Measurements from ENCODE around the gene HPDL. TPM values are rescaled to one million over a fixed set of nuclear protein-coding genes. Genes with fewer than 3 reads are reported as not detected.

HPDL gene
- total and polyA plus RNA-seq, 10 of the 15 experiments (the other 5 are each of a cell fraction or from before 2014, with no cell fraction given): 1.3 to 75.5 (median 31.8) TPM

DNA sequence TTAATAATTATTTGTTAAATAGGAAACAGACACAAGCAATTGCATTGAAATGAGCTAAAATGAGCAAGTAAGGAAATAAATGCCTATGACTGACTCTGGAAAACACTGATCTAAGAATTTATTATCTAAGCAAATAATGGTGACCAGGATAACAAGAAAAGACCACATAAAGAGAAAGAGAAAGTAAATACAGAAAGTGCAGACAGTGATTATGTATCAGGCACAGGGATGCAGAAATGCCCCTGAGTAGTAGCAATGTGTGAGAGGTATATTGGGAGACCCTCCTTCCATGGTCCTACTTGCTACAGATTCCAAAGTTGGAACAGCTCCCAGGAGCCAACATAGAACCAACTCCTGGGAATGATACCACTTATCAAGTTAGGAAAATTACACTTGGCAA, 46.9 kb downstream of the HPDL start:
- intact Hi-C loops (cut with micrococcal nuclease; ENCODE audit: unreplicated experiment): no loop called here
- Histone ChIP-seq H3K9ac (ENCODE audit: control insufficient read depth, insufficient read depth, low read length) (no peak overlapping the region), H3K9me3 (replicated peaks; ENCODE audit: control insufficient read depth, insufficient read depth, low read length) (no peaks in the 10 kb centered on the region; the same call in 2 of the 3 replicates), H2AFZ (ENCODE audit: control insufficient read depth, low read depth, low read length) (no peak overlapping the region; the same call in 1 of the 2 replicates), H3K4me1 (ENCODE audit: control insufficient read depth, insufficient read depth, low read length) (peaks cover 49% of the 10 kb centered on the region), H3K4me2 (ENCODE audit: control insufficient read depth, insufficient read depth) (peak overlapping the region; percentile 26), H3K27me3 (replicated peaks in 1 of 2; ENCODE audit: control insufficient read depth in 2 of 2, insufficient read depth in 2 of 2, low read length in 1 of 2) (no peaks in the 10 kb centered on the region), H3K4me3 (no peak overlapping the region), H3K27ac (ENCODE audit: control insufficient read depth, insufficient read depth) (peak overlapping the region; percentile 31; the same call in 1 of the 2 replicates), H3K79me2 (ENCODE audit: control insufficient read depth, insufficient read depth, low read length) (no peaks in the 10 kb centered on the region), H4K20me1 (ENCODE audit: control insufficient read depth, insufficient read depth) (no peaks in the 10 kb centered on the region), H3K36me3 (ENCODE audit: control insufficient read depth in 2 of 2, insufficient read depth in 2 of 2, low read length in 1 of 2) (no peaks in the 10 kb centered on the region)
- FAIRE-seq (no peak), DNase-seq (ENCODE audit: low read depth, low spot score) (no peak), ATAC-seq (peak; percentile 69)
- ChIA-PET RAD21 (ENCODE audit: unreplicated experiment) (interaction anchor here (0.5 to 6.2 kb wide), 6 partner anchors 9 to 117 kb away, joined by 3 to 38 read pairs (median 4); partner anchors contain the start of gene TESK2), CTCF (interaction anchor here (0.6 to 4.8 kb wide), 7 partner anchors 9 to 197 kb away, joined by 3 to 21 read pairs (median 7); no protein-coding TSS in a partner anchor), POLR2A (interaction anchor here (0.8 to 1.1 kb wide), 2 partner anchors 9 to 18 kb away, joined by 3 to 4 read pairs; no protein-coding TSS in a partner anchor), SMC1A (ENCODE audit: uncharacterized antibody, unreplicated experiment) (interaction anchor here (0.7 to 2.1 kb wide), 8 partner anchors 8 to 163 kb away, joined by 3 to 17 read pairs (median 3); partner anchors contain the start of gene TESK2)
- no TSS peak for BruUV-seq (replicated peaks)
- in situ Hi-C loops (cut with MboI): no loop called here
- TF ChIP-seq TAF1 (IDR thresholded peaks at IDR 0.05; ENCODE audit: borderline replicate concordance, low read depth, low read length) (no peak), KLF5 (IDR thresholded peaks at IDR 0.05; ENCODE audit: partially characterized antibody) (no peak), TCF12 (IDR thresholded peaks at IDR 0.05; ENCODE audit: low read depth, low read length) (no peak), HCFC1 (IDR thresholded peaks at IDR 0.05; ENCODE audit: low read length) (no peak), ASH2L (IDR thresholded peaks at IDR 0.05; ENCODE audit: borderline replicate concordance, low read depth) (no peak), PKNOX1 (IDR thresholded peaks at IDR 0.05) (no peak), YBX1 (IDR thresholded peaks at IDR 0.05) (no peak), FOXK2 (IDR thresholded peaks at IDR 0.05) (no peak), MTA2 (IDR thresholded peaks at IDR 0.05; ENCODE audit: low read depth) (no peak), SREBF1 (IDR thresholded peaks at IDR 0.05; ENCODE audit: low read length) (no peak), ZNF24 (IDR thresholded peaks at IDR 0.05) (no peak), EZH2 (IDR thresholded peaks at IDR 0.05; ENCODE audit: borderline replicate concordance, control insufficient read depth, low read depth, low read length) (no peak)
- TF ChIP-seq, protein P1, sequence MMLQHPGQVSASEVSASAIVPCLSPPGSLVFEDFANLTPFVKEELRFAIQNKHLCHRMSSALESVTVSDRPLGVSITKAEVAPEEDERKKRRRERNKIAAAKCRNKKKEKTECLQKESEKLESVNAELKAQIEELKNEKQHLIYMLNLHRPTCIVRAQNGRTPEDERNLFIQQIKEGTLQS (IDR thresholded peaks at IDR 0.05; ENCODE audit: borderline replicate concordance, extremely low read depth, low read depth, low read length): no peak
